GM21786 (cell line): Measurements from ENCODE around the gene CENATAC.
"Not testable (repeated sequence)": the region's sequence is repeated elsewhere in the genome, so short reads cannot be mapped to it uniquely, and the experiment has no call there.

ENCODE experiments used
- ATAC-seq: cut with Tn5 transposase; IDR thresholded peaks from one replicate; pipeline ENCODE4 v1.9.1; 2021; ENCODE audit not compliant: unreplicated experiment

CENATAC gene

GRCh38 chr11:118991486-118992038 lies 6.4 kb upstream of the CENATAC start:
- not testable (repeated sequence) for ATAC-seq

DNA sequence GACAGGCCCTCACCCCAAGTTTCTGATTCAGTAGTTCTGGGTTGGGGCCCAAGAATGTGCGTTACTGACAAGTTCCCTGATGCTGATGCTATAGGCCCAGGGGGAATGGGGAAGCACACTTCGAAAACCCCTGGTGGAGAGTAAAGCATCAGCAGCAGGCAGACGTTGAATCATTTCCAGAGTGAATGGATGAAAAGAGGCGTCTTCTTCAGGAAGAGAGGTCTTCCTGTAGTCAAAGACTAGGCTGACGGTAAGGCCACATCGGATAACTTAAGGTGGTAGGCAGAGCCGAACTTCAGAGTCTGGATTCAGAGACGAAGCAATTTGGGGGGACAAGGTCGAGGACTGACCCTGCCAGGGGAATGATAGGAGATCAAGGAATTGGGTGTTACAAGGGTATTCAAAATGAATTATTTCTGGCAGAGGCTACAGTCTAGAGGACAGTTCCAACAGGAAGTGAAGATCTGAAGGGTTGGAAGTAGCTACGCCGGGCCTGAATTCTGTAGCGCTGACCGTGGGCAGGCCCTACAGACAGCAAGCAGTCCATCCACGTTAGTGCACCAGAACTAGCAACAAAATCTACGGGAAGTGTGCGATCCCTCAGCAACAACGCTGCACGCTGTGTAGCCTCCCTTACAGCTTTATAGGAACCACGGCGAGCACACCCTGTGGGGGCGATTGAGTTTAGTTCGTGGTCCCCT lies 862 bp upstream of the CENATAC start:
- peak; percentile 18 for ATAC-seq

DNA sequence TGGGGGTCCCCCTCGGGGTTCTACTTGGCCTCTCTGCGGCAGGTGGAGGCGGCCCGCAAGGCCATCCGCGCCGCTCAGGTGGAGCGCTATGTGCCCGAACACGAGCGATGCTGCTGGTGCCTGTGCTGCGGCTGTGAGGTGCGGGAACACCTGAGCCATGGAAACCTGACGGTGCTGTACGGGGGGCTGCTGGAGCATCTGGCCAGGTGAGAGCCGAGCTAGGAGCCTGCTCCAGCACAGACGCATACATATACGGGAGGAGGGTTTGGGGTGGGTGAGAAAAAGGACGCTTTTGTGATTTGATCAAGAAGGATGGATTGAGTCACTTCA lies 415 bp downstream of the CENATAC start:
- ATAC-seq, result no peak

DNA sequence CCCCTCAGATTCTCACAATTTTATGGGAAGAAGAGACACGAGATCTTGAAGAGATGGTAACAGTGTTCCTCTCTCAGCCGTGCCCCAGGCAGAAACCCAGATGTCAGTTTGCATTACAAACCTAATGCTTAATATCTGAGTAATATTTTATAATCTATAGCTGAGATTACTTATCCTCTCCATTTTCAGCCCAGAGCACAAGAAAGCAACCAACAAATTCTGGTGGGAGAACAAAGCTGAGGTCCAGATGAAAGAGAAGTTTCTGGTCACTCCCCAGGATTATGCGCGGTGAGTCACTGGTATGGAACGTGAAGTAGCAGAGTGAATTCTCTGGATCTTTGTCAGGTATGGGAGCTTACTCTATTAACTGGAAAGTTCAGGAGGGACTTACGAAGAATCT lies 884 bp downstream of the CENATAC start:
- ATAC-seq, result no peak

GRCh38 chr11:119000906-119001305 lies 3.0 kb downstream of the CENATAC start:
- no peak for ATAC-seq

DNA sequence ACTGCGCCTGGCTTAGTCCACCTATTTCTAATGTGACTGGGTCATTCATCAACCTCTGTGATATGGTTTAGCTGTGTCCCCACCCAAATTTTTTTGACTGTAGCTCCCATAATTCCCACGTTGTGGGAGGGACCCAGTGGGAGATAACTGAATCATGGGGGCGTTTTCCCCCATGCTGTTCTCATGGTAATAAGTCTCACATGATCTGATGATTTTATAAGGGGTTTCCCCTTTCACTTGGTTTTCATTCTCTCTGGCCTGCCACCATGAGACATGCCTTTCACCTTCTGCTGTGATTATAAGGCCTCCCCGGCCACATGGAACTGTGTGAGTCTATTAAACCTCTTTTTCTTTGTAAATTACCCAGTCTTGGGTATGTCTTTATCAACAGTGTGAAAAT lies 8.7 kb downstream of the CENATAC start:
- ATAC-seq, result no peak

DNA sequence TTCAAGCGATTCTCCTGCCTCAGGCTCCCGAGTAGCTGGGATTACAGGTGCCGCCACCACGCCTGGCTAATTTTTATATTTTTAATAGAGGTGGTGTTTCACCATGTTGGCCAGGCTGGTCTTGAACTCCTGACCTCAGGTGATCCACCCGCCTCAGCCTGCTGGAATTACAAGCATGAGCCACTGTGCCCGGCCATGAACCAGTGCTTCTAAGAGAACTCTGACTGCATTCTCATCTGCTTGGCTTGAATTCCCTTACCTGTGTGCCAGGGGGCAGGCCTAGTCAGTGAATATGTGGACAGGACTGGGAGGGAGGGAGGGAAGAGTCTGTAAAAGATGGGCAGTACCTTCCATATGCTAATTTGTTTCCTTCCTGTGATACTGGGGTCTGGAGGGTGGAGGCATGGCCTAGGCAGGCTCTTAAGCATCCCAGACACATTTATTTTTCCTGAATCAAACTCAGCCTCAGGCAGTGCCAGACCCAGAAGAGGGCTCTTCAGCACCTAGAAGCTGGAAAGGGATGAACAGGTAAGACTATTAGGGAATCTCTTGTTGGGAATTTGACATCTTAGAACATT lies 13.6 kb downstream of the CENATAC start:
- no peak for ATAC-seq

DNA sequence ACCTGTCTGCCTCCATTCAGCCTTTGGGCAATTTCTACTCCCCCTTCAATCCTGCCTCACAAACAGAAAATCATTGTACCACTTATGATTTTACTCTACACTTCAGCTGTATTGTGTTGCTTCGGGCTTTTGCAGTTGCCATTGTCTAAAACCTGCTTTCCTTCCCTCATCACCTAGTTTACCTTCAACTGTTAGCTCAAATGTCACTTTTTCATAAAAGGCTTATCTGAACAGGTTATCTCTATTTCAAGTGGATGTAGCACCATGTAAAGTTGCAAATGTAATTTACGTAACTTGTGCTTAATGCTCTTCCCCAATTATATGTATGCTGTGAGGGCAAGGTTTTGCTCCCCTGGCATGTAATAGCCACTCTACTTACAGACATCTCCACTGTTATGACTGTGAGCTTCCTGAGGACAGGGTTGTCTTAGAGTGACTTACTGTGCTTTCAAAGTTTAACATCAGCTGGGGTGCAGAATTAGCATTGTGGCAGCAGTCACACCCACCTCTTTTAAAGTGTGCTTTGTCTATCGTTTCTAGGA lies 14.8 kb downstream of the CENATAC start:
- ATAC-seq, result no peak

- ATAC-seq, result no peak
Measured at GRCh38 chr11:119014209-119014924, 16.4 kb downstream of the CENATAC start.

DNA sequence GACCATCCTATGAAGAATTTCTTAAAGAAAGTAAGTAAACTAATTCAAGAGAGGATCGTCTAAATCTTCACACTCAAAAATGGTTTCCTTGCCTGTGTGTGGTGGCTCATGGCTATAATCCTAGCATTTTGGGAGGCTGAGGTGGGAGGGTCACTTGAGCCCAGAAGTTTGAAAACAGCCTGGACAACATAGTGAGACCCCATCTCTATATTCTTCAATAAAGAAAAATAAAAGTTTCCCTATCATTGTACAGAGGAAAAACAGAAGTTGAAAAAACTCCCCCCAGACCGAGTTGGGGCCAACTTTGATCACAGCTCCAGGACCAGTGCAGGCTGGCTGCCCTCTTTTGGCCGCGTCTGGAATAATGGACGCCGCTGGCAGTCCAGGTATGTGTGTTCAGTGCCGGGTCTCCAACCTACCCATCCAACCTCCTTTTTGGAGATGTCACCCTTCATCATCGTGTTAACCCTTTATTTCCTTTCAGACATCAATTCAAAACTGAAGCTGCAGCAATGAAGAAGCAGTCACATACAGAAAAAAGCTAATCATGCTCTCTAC lies 17.2 kb downstream of the CENATAC start:
- no peak for ATAC-seq

- ATAC-seq, result no peak
Measured at GRCh38 chr11:119016216-119017009, 18.5 kb downstream of the CENATAC start.

DNA sequence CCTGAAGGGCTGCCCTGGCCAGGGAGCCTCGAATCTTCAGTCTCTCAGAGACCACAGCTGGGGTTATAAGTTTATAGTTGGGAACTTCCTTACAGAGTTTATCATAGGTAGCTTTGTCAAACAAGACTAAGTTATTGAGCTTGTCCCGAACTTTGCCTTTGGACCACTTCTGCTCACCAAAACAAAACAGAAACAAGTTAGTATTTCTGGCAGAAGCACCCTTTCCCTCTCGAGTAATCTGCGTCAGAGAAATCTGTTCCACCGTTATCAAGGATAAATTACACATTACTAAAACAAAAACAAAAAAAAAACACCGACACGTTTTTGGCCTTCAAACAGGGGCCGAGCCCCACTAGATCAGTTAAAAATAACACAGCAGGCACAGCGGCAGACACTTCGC lies 19.4 kb downstream of the CENATAC start:
- ATAC-seq, result not testable (repeated sequence)

- peak; percentile 90 for ATAC-seq
Measured at GRCh38 chr11:119018074-119018938, 20.4 kb downstream of the CENATAC start, which contains the start of the genes RPS25 and TRAPPC4. Gene RPS25, minus strand, starts transcription at chr11:119018343. Its CDS starts 59 bp downstream, at chr11:119018284. Gene TRAPPC4, plus strand, starts transcription at chr11:119018766. Its CDS starts 30 bp downstream, at chr11:119018796.

DNA sequence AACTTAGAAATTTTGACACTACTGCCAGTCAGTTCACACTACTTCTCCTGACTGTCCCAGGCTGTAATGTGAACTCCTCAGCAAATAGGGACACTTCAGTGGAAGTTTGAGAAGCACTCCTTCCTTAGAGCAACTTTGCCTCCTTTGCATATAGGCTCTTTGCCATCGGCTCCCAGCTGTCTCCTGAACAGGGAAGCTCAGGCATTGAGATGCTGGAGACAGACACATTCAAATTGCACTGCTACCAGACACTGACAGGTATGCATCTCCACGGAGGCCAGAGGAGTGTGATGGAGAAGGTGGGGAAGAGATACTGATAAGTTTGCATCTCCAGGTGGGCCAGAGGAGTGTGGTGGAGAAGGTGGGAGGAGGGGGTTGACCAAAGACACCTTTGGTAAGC lies 22.1 kb downstream of the CENATAC start:
- no peak for ATAC-seq

GRCh38 chr11:119021631-119022030 lies 23.7 kb downstream of the CENATAC start:
- ATAC-seq, result no peak

GRCh38 chr11:119023741-119024140 lies 25.8 kb downstream of the CENATAC start:
- ATAC-seq, result no peak

DNA sequence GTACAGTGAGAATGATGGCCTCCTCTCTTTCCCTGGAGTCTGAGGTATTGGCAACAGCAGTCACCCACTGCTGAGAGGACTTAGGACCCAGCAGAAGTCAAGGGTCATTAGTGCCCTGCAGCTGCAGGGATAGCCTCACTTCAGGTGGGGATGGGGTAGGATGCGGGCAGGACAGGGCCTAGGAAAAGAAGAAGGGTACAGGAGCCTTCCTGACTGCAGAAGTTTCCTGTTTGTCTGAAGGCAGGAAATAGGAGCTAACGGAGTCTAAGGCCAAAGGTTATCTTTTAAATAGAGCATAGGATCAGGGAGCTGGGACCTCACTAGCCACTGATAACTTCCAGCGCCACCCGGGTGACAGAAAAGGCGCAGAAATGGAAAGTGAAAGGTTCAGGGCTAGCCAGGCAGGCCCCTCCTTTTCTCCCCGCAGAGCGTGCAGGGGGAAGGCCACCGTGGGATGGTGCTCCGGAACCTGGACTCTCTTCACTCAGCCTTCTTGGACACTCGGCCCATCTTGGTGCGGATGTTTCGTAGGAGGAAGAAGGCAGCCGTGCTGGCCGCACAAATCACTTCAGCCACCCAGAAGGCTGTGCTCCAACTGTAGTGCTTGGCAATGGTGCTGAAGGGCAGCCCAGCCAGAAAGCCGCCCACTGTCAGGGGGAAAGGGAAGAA lies 26.6 kb downstream of the CENATAC start:
- no peak for ATAC-seq

DNA sequence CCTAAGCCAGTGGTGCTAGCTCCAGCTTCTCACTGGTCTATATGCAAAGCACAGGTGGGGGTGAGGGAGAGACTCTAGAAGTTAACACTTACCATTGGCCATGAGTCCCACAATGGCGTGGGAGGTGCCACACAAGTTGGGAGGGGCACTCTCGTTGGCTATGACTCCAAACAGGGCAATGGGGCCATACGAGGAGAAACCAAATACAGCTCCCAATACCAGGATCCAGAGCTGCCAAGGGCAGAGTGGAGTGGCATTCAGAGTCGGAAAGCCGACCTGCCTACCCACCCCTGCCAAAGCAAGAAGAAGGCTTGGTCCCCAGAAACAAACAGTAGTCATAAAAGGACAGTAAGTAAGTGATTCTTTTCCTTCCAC lies 27.1 kb downstream of the CENATAC start:
- ATAC-seq, result no peak

DNA sequence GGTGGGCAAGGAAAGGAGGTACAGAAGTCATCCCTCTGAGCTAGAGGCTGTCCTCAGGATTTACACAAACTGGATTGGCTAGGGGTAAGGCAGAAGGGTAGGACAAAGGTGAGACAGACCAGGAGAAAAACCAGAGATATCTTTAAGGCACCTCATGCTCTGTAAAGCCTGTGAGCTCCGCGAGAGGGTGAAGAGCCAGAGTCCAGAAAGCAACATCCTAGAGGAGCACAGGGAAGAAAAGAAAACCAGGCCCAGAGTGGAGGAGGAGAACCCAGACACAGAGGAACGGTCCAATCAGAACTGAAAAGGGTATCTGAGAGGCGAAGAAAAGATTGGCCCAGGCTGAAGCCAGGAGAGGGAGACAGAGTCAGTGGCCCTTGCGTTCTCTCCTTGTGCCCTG lies 27.6 kb downstream of the CENATAC start:
- no peak for ATAC-seq
